WTC11 (cell line): ENCODE measurements around the gene NFKB1. TPM values are rescaled to one million over a fixed set of nuclear protein-coding genes. Genes with fewer than 3 reads are reported as not detected.

ENCODE experiments used
- ATAC-seq: fragments of 200-7000 bp; cut with Tn5 transposase; 2 replicates; pipeline ENCODE4 v1.10.0; 2021; ENCODE audit warnings: mild to moderate bottlenecking, moderate library complexity
- CTCF ChIA-PET: fragments of 300-600 bp; sonication (Branson Sonifier 250); formaldehyde crosslinking; loops from one replicate; lab custom pipeline; 2021; ENCODE audit warnings: antibody characterized with exemption; lab: Charles Lee
- POLR2A ChIA-PET: fragments of 350-600 bp; sonication (Branson Sonifier 250); formaldehyde crosslinking; loops from one replicate; lab custom pipeline; 2021; ENCODE audit warnings: antibody characterized with exemption; lab: Charles Lee
- DNase-seq: peaks from one replicate; pipeline ENCODE4 v3.0.0; 2021; ENCODE audit warnings: low spot score
- H3K27ac Mint-ChIP-seq: 2 replicates; pipeline ENCODE4 v1.8.0; 2021; ENCODE audit warnings: mixed read lengths
- H3K27me3 Mint-ChIP-seq: 2 replicates; pipeline ENCODE4 v1.8.0; 2021; ENCODE audit warnings: low read depth, mild to moderate bottlenecking, moderate library complexity, mixed read lengths
- H3K36me3 Mint-ChIP-seq: 2 replicates; pipeline ENCODE4 v1.8.0; 2021; ENCODE audit warnings: mixed read lengths
- H3K4me1 Mint-ChIP-seq: 2 replicates; pipeline ENCODE4 v1.8.0; 2022; ENCODE audit warnings: mixed read lengths
- H3K4me3 Mint-ChIP-seq: 2 replicates; pipeline ENCODE4 v1.8.0; 2021; ENCODE audit warnings: mild to moderate bottlenecking, moderate library complexity, mixed read lengths
- H3K9me3 Mint-ChIP-seq: 2 replicates; pipeline ENCODE4 v1.8.0; 2021; ENCODE audit warnings: mixed read lengths
- ELF4 ChIP-seq: sonication (generic); formaldehyde crosslinking; IDR thresholded peaks from 2 replicates; pipeline ENCODE4 v1.8.1; 2022; ENCODE audit warnings: low read depth, mild to moderate bottlenecking, moderate library complexity, missing genetic modification reagents
- EMX1 ChIP-seq: fragments of 250-450 bp; sonication (Bioruptor Pico); IDR thresholded peaks from 2 replicates; pipeline ENCODE4 v1.8.0; 2021; ENCODE audit warnings: mild to moderate bottlenecking
- ESRRA ChIP-seq: sonication (generic); formaldehyde crosslinking; IDR thresholded peaks from 2 replicates; pipeline ENCODE4 v1.8.1; 2022; ENCODE audit warnings: mild to moderate bottlenecking, missing genetic modification reagents, borderline replicate concordance
- FOXK1 ChIP-seq: sonication (generic); formaldehyde crosslinking; IDR thresholded peaks from 2 replicates; pipeline ENCODE4 v1.8.0; 2022; ENCODE audit warnings: mild to moderate bottlenecking, moderate library complexity, missing genetic modification reagents
- FOXP1 ChIP-seq: sonication (generic); formaldehyde crosslinking; IDR thresholded peaks from 2 replicates; pipeline ENCODE4 v1.8.0; 2022; ENCODE audit warnings: missing genetic modification reagents, mild to moderate bottlenecking, moderate library complexity, borderline replicate concordance
- HMGXB4 ChIP-seq: sonication (generic); formaldehyde crosslinking; IDR thresholded peaks from 2 replicates; pipeline ENCODE4 v1.8.1; 2023; ENCODE audit warnings: mild to moderate bottlenecking, moderate library complexity, missing genetic modification reagents
- IRF2 ChIP-seq: sonication (generic); formaldehyde crosslinking; IDR thresholded peaks from 2 replicates; pipeline ENCODE4 v1.8.0; 2022; ENCODE audit warnings: low read depth, missing genetic modification reagents, borderline replicate concordance
- MXD4 ChIP-seq: fragments of 250-450 bp; sonication (Bioruptor Pico); IDR thresholded peaks from 2 replicates; pipeline ENCODE4 v1.8.0; 2021; ENCODE audit warnings: mild to moderate bottlenecking, moderate library complexity, borderline replicate concordance
- MYBL2 ChIP-seq: sonication (generic); formaldehyde crosslinking; IDR thresholded peaks from 2 replicates; pipeline ENCODE4 v1.8.1; 2023; ENCODE audit warnings: mild to moderate bottlenecking, moderate library complexity, missing genetic modification reagents
- NR2C2 ChIP-seq: sonication (generic); formaldehyde crosslinking; IDR thresholded peaks from 2 replicates; pipeline ENCODE4 v1.8.0; 2022; ENCODE audit warnings: mild to moderate bottlenecking, missing genetic modification reagents
- PREB ChIP-seq: sonication (generic); formaldehyde crosslinking; IDR thresholded peaks from 2 replicates; pipeline ENCODE4 v1.8.1; 2022; ENCODE audit warnings: mild to moderate bottlenecking, missing genetic modification reagents, moderate library complexity, borderline replicate concordance
- TEAD4 ChIP-seq: sonication (generic); formaldehyde crosslinking; IDR thresholded peaks from 2 replicates; pipeline ENCODE4 v1.8.0; 2022; ENCODE audit warnings: mild to moderate bottlenecking, missing genetic modification reagents
- TP53 ChIP-seq: sonication (generic); formaldehyde crosslinking; IDR thresholded peaks from 2 replicates; pipeline ENCODE4 v1.8.1; 2023; ENCODE audit warnings: mild to moderate bottlenecking, missing genetic modification reagents
- ZNF121 ChIP-seq: sonication (generic); formaldehyde crosslinking; IDR thresholded peaks from 2 replicates; pipeline ENCODE4 v1.8.0; 2023; ENCODE audit warnings: missing genetic modification reagents
- ZNF263 ChIP-seq: sonication (generic); formaldehyde crosslinking; IDR thresholded peaks from 2 replicates; pipeline ENCODE4 v1.8.1; 2022; ENCODE audit warnings: low read depth, mild to moderate bottlenecking, moderate library complexity, missing genetic modification reagents
- ZNF396 ChIP-seq: fragments of 250-450 bp; sonication (Bioruptor Pico); IDR thresholded peaks from 2 replicates; pipeline ENCODE4 v1.8.0; 2021; ENCODE audit warnings: mild to moderate bottlenecking, moderate library complexity, borderline replicate concordance
- ZNF423 ChIP-seq: fragments of 250-450 bp; sonication (Bioruptor Pico); IDR thresholded peaks from 2 replicates; pipeline ENCODE4 v2.1.2; 2022; ENCODE audit warnings: mild to moderate bottlenecking, moderate library complexity
- ZNF532 ChIP-seq: fragments of 250-450 bp; sonication (Bioruptor Pico); IDR thresholded peaks from 2 replicates; pipeline ENCODE4 v1.9.0; 2021; ENCODE audit warnings: mild to moderate bottlenecking, borderline replicate concordance
- total RNA-seq: library from RNA; stranded (reverse); gene quantifications from 3 replicates; pipeline ENCODE4 v1.2.3, GENCODE V29; 2021

NFKB1 gene
- total RNA-seq, 1 experiment from 2014 or later, result 5.6 TPM

- H3K4me1 Mint-ChIP-seq, result no peaks in the 10 kb centered on the region
- H3K27ac Mint-ChIP-seq, result no peak overlapping the region
- CTCF ChIA-PET, result no interaction called here
- H3K4me3 Mint-ChIP-seq, result no peak overlapping the region
- POLR2A ChIA-PET, result no interaction called here
- DNase-seq, result no peak
- H3K9me3 Mint-ChIP-seq, result no peaks in the 10 kb centered on the region
- TF ChIP-seq TEAD4 (CRISPR knock-in tag), result no peak
- TF ChIP-seq ZNF532 (CRISPR knock-in tag), result no peak
- no peak for TF ChIP-seq TP53
- TF ChIP-seq ZNF121 (CRISPR knock-in tag), result no peak
- no peak for TF ChIP-seq IRF2
- TF ChIP-seq MXD4, result no peak
- TF ChIP-seq FOXK1 (CRISPR knock-in tag), result no peak
- TF ChIP-seq ESRRA (CRISPR knock-in tag), result no peak
- H3K27me3 Mint-ChIP-seq, result no peaks in the 10 kb centered on the region
- H3K36me3 Mint-ChIP-seq, result no peaks in the 10 kb centered on the region
- no peak for ATAC-seq
These were observed 59.0 kb downstream of the NFKB1 start for GRCh38 chr4:102560115-102560514.

GRCh38 chr4:102560571-102561341 is 59.6 kb downstream of the NFKB1 start:
- Mint-ChIP-seq H3K9me3 (no peaks in the 10 kb centered on the region), H3K27ac (no peak overlapping the region), H3K36me3 (no peaks in the 10 kb centered on the region), H3K4me1 (no peaks in the 10 kb centered on the region), H3K4me3 (no peak overlapping the region), H3K27me3 (no peaks in the 10 kb centered on the region)
- no peak for ATAC-seq
- CTCF ChIA-PET, result interaction anchor here (1.9 kb wide), 1 partner anchor 18 kb away, joined by 5 read pairs; no protein-coding TSS in a partner anchor
- DNase-seq, result no peak
- POLR2A ChIA-PET, result no interaction called here
- TF ChIP-seq ZNF423, result no peak
- no peak for TF ChIP-seq HMGXB4 (CRISPR knock-in tag)
- no peak for TF ChIP-seq PREB (CRISPR knock-in tag)
- no peak for TF ChIP-seq ELF4 (CRISPR knock-in tag)
- TF ChIP-seq MYBL2 (CRISPR knock-in tag), result no peak
- TF ChIP-seq NR2C2 (CRISPR knock-in tag), result no peak
- TF ChIP-seq ZNF263, result no peak
- no peak for TF ChIP-seq FOXP1
- no peak for TF ChIP-seq EMX1
- no peak for TF ChIP-seq ZNF396
